Esophagus muscularis mucosa (tissue), 4 donors: Measurements from ENCODE around the gene SPOCK1.

ENCODE experiments used
- CTCF ChIP-seq, 3 experiments: fragments of 200-600 bp in 2 of 3; fragments of 450-650 bp in 1 of 3; sonication (generic) in 2 of 3; IDR thresholded peaks; one replicate each; pipeline ENCODE4 v1.5.1; 2017 to 2019; ENCODE audit warnings: antibody characterized with exemption in 3 of 3, mild to moderate bottlenecking in 2 of 3, moderate library complexity in 1 of 3
- EP300 ChIP-seq: sonication (generic); formaldehyde crosslinking; IDR thresholded peaks from one replicate; pipeline ENCODE4 v1.6.1; 2017; ENCODE audit warnings: antibody characterized with exemption
- POLR2AphosphoS5 ChIP-seq, 2 donors: sonication (generic); formaldehyde crosslinking; IDR thresholded peaks; one replicate each; pipeline ENCODE4 v1.6.1; 2017; ENCODE audit warnings: antibody characterized with exemption in 2 of 2

DNA sequence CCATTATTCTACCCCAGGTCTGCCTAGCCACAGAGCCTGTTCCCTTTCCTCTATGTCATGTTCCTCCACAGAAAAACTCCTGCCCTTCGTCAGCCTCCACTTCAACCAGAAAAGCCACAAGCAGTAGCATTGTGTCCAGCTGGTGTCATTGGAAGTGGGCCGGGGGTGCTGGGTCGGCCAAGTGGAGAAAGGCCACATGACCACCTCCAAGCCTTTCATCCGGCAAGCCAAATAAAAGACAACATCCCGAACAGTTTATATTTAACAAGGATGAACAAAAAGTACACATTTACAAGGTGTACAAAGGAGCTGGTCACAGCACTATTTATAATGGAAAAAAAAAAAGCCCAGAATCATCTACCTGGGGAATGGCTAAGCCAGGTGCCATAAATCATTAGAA lies 16.1 kb upstream of the SPOCK1 start:
- TF ChIP-seq POLR2AphosphoS5 (IDR thresholded peaks at IDR 0.05) (no peak), CTCF (IDR thresholded peaks at IDR 0.05) (no peak), EP300 (no peak)
